Cardiac muscle cell (in vitro differentiated cells and primary cell): ENCODE data around the gene ACOT6. TPM values are rescaled to one million over a fixed set of nuclear protein-coding genes. Genes with fewer than 3 reads are reported as not detected.

Experiments
- DNase-seq, 2 donors: peaks; one replicate each; pipeline versions ENCODE4 v3.0.0 to v3.0.0-alpha.2; 2010 to 2017; ENCODE audit warnings: low read depth in 1 of 2, low spot score in 1 of 2
- H3K27ac ChIP-seq: fragments of 200-600 bp; sonication (generic); 2 replicates; pipeline ENCODE4 v1.5.1; 2016
- H3K27me3 ChIP-seq: fragments of 200-600 bp; sonication (generic); 2 replicates; pipeline ENCODE4 v1.6.0; 2016; ENCODE audit warnings: control low read depth
- H3K36me3 ChIP-seq: fragments of 200-600 bp; sonication (generic); 2 replicates; pipeline ENCODE4 v1.5.1; 2016; ENCODE audit warnings: control low read depth
- H3K4me1 ChIP-seq: fragments of 200-600 bp; sonication (generic); 2 replicates; pipeline ENCODE4 v1.8.1; 2017; ENCODE audit warnings: low read depth, mild to moderate bottlenecking, mixed run types
- H3K4me3 ChIP-seq: fragments of 200-600 bp; sonication (generic); 2 replicates; pipeline ENCODE4 v1.5.1; 2016; ENCODE audit warnings: mild to moderate bottlenecking
- H3K9me3 ChIP-seq: fragments of 200-600 bp; sonication (generic); 2 replicates; pipeline ENCODE4 v1.5.1; 2017; ENCODE audit warnings: low read depth, mild to moderate bottlenecking, control low read depth
- CTCF ChIP-seq: IDR thresholded peaks from 2 replicates; pipeline ENCODE4 v1.5.1; 2012; ENCODE audit warnings: low read depth, mild to moderate bottlenecking, low read length
- polyA plus RNA-seq: library from polyadenylated mRNA; unstranded; fragments of >200 nt; fragmentation: Nextera tagmentation; extraction: Ambion mirVana; gene quantifications from 2 replicates; pipeline ENCODE4 v1.2.1, GENCODE V29; 2016
- total RNA-seq: library from RNA; depleted of rRNA; stranded (reverse); fragments of >200 nt; gene quantifications from 2 replicates; pipeline ENCODE4 v1.2.3, GENCODE V29; 2016

The ACOT6 gene
- total and polyA plus RNA-seq, 2 experiments from 2014 or later: 0.45 to 0.59 TPM

DNA sequence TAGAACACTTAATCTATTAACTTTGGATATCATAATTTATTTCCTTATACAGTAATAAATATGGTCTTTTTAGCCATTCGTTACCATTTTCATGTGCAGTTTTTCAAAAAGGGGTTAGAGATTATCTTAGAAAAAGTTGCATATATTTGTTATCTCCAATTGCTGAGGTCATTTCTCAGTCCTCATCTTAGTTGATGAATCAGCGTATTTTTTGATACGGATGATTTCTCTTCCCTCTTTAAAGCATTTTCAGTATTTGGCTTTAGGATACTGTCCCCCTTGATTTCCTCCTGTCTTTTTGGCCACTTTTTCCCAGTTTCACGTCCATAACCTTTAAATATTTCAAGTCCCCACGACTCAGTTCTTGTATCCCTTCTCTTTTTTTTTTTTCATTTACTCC is 54.3 kb downstream of the ACOT6 start:
- no peak overlapping the region for H3K27ac ChIP-seq
- DNase-seq: no peak
- H3K36me3 ChIP-seq: peaks cover 5% of the 10 kb centered on the region
- TF ChIP-seq CTCF: no peak
- H3K4me3 ChIP-seq: no peak overlapping the region
- peaks cover 14% of the 10 kb centered on the region for H3K4me1 ChIP-seq
- H3K9me3 ChIP-seq: no peaks in the 10 kb centered on the region
- H3K27me3 ChIP-seq: no peaks in the 10 kb centered on the region

- H3K9me3 ChIP-seq: no peaks in the 10 kb centered on the region
- no peak overlapping the region for H3K4me3 ChIP-seq
- peaks cover 9% of the 10 kb centered on the region for H3K36me3 ChIP-seq
- no peak for DNase-seq
- H3K27me3 ChIP-seq: no peaks in the 10 kb centered on the region
- no peak overlapping the region for H3K27ac ChIP-seq
- TF ChIP-seq CTCF: no peak
- peaks cover 14% of the 10 kb centered on the region for H3K4me1 ChIP-seq
Measured at GRCh38 chr14:73667854-73668253, 55.5 kb downstream of the ACOT6 start.

Other genes starting within 250 kb of the ACOT6 start
- gene NUMB, start 154.0 kb upstream of the ACOT6 start, total RNA-seq: 33.8 and 35.6 TPM in 2 replicates
- gene NUMB, start 154.0 kb upstream of the ACOT6 start, polyA plus RNA-seq: 68.5 and 70.9 TPM in 2 replicates
- gene RIOX1, start 121.6 kb upstream of the ACOT6 start, total RNA-seq: 32.0 and 34.4 TPM in 2 replicates
- gene RIOX1, start 121.6 kb upstream of the ACOT6 start, polyA plus RNA-seq: 20.3 and 24.7 TPM in 2 replicates
- 5.8 and 8.3 TPM in 2 replicates for gene ACOT1, start 75.4 kb upstream of the ACOT6 start, total RNA-seq
- gene ACOT1, start 75.4 kb upstream of the ACOT6 start, polyA plus RNA-seq: 7.1 and 8.7 TPM in 2 replicates
- 0.14 and 0.21 TPM in 2 replicates for gene HEATR4, start 53.6 kb upstream of the ACOT6 start, total RNA-seq
- 1.3 and 1.8 TPM in 2 replicates for gene HEATR4, start 53.6 kb upstream of the ACOT6 start, polyA plus RNA-seq
- 84.0 and 92.4 TPM in 2 replicates for gene ACOT2, start 43.3 kb upstream of the ACOT6 start, total RNA-seq
- 67.1 and 84.3 TPM in 2 replicates for gene ACOT2, start 43.3 kb upstream of the ACOT6 start, polyA plus RNA-seq
- gene ACOT4, start 20.6 kb upstream of the ACOT6 start, total RNA-seq: 0.24 and 0.42 TPM in 2 replicates
- 0.32 and 0.61 TPM in 2 replicates for gene ACOT4, start 20.6 kb upstream of the ACOT6 start, polyA plus RNA-seq
- 9.3 and 12.2 TPM in 2 replicates for gene DNAL1, start 32.5 kb downstream of the ACOT6 start, total RNA-seq
- gene DNAL1, start 32.5 kb downstream of the ACOT6 start, polyA plus RNA-seq: 12.4 and 19.4 TPM in 2 replicates
- 37.2 and 39.9 TPM in 2 replicates for gene PNMA1, start 101.9 kb downstream of the ACOT6 start, total RNA-seq
- gene PNMA1, start 101.9 kb downstream of the ACOT6 start, polyA plus RNA-seq: 72.4 and 77.4 TPM in 2 replicates
- 9.5 and 16.4 TPM in 2 replicates for gene PTGR2, start 239.3 kb downstream of the ACOT6 start, total RNA-seq
- 13.4 and 28.5 TPM in 2 replicates for gene PTGR2, start 239.3 kb downstream of the ACOT6 start, polyA plus RNA-seq